ENCODE results near the gene ATP10A.

ATP10A gene

GRCh38 chr15:25863111-25863967, at the start of gene ATP10A:
TSS of gene ATP10A (minus strand) at chr15:25863327. CDS start at chr15:25863096, 231 bp downstream.
- DNase-seq, result no peak

GRCh38 chr15:25912035-25912434, 48.9 kb upstream of the ATP10A start:
- no peak for DNase-seq

GRCh38 chr15:25910832-25911231, 47.7 kb upstream of the ATP10A start:
- no peak for DNase-seq

GRCh38 chr15:25909806-25910205, 46.7 kb upstream of the ATP10A start:
- DNase-seq, result no peak

- DNase-seq, result no peak
These were observed 46.2 kb upstream of the ATP10A start for GRCh38 chr15:25909325-25909724.

- no peak for DNase-seq
These were observed 42.0 kb upstream of the ATP10A start for GRCh38 chr15:25905140-25905539.

GRCh38 chr15:25903024-25903581, 40.0 kb upstream of the ATP10A start:
- no peak for DNase-seq

- no peak for DNase-seq
These were observed 38.9 kb upstream of the ATP10A start for GRCh38 chr15:25901811-25902605.

- DNase-seq, result no peak
These were observed 37.8 kb upstream of the ATP10A start for GRCh38 chr15:25900901-25901300.

GRCh38 chr15:25900431-25900830, 37.3 kb upstream of the ATP10A start:
- no peak for DNase-seq

GRCh38 chr15:25899870-25900269, 36.7 kb upstream of the ATP10A start:
- no peak for DNase-seq

- no peak for DNase-seq
These were observed 34.5 kb upstream of the ATP10A start for GRCh38 chr15:25897658-25898057.

GRCh38 chr15:25894371-25894902, 31.3 kb upstream of the ATP10A start:
- DNase-seq, result no peak

- DNase-seq, result no peak
These were observed 30.5 kb upstream of the ATP10A start for GRCh38 chr15:25893596-25893995.

GRCh38 chr15:25892126-25892525, 29.0 kb upstream of the ATP10A start:
- DNase-seq, result no peak

- DNase-seq, result no peak
These were observed 28.0 kb upstream of the ATP10A start for GRCh38 chr15:25891081-25891480.

- no peak for DNase-seq
These were observed 27.4 kb upstream of the ATP10A start for GRCh38 chr15:25890529-25890928.

GRCh38 chr15:25887870-25888269, 24.7 kb upstream of the ATP10A start:
- DNase-seq, result no peak

- DNase-seq, result no peak
These were observed 23.5 kb upstream of the ATP10A start for GRCh38 chr15:25886498-25887140.

GRCh38 chr15:25884370-25884769, 21.2 kb upstream of the ATP10A start:
- DNase-seq, result no peak

- DNase-seq, result no peak
These were observed 20.5 kb upstream of the ATP10A start for GRCh38 chr15:25883463-25884259.

GRCh38 chr15:25882466-25882865, 19.3 kb upstream of the ATP10A start:
- no peak for DNase-seq
